SK-N-SH (cell line): Measurements from ENCODE around the gene EFCAB6. TPM values are rescaled to one million over a fixed set of nuclear protein-coding genes. Genes with fewer than 3 reads are reported as not detected.

Experiments
- CTCF ChIA-PET: fragments of 300-600, 350-600 bp; formaldehyde crosslinking; extraction: SDS; loops from one replicate; lab custom pipeline; 2021; lab: Yijun Ruan, JAX
- POLR2A ChIA-PET: fragments of 350-600 bp; sonication (Branson Sonifier 250); formaldehyde crosslinking; extraction: SDS; loops from one replicate; lab custom pipeline; 2020; ENCODE audit warnings: antibody characterized with exemption, inconsistent platforms; lab: Yijun Ruan, JAX
- DNase-seq: peaks from one replicate; pipeline ENCODE4 v3.0.0; 2012
- H2AFZ ChIP-seq: fragments of 200-600 bp; sonication (generic); 2 replicates; pipeline ENCODE4 v1.8.1; 2016; ENCODE audit warnings: antibody characterized with exemption, mild to moderate bottlenecking, low read depth
- H3F3A ChIP-seq: fragments of 200-600 bp; sonication (generic); replicated peaks from 2 replicates; pipeline ENCODE3; 2016; ENCODE audit warnings: antibody characterized with exemption, mild to moderate bottlenecking; ENCODE audit not compliant: insufficient read depth
- H3K27ac ChIP-seq, 2 experiments: fragments of 200-500 bp in 1 of 2; fragments of 200-600 bp in 1 of 2; sonication (Bioruptor generic) in 1 of 2; sonication (generic), shearing (Covaris generic) in 1 of 2; 2 replicates each; pipeline versions ENCODE4 v1.5.1 to v1.6.1; 2014 to 2016; ENCODE audit warnings: low read depth in 2 of 2, inconsistent platforms in 1 of 2, low read length in 1 of 2, mild to moderate bottlenecking in 1 of 2, mixed read lengths in 1 of 2
- H3K27me3 ChIP-seq: fragments of 200-600 bp; sonication (generic), shearing (Covaris generic); 2 replicates; pipeline ENCODE4 v1.6.1; 2016; ENCODE audit warnings: mixed run types; ENCODE audit not compliant: insufficient read depth
- H3K36me3 ChIP-seq, 2 experiments: fragments of 200-500 bp in 1 of 2; fragments of 200-600 bp in 1 of 2; sonication (Bioruptor generic) in 1 of 2; sonication (generic) in 1 of 2; replicated peaks in 1 of 2; 2 replicates each; pipeline versions ENCODE3 to v1.5.1; 2014 to 2016; ENCODE audit warnings: low read length in 1 of 2, mild to moderate bottlenecking in 1 of 2; ENCODE audit not compliant: insufficient read depth in 2 of 2, control insufficient read depth in 1 of 2
- H3K4me1 ChIP-seq, 2 experiments: fragments of 200-500 bp in 1 of 2; fragments of 200-600 bp in 1 of 2; sonication (Bioruptor generic) in 1 of 2; sonication (generic), shearing (Covaris generic) in 1 of 2; 2 replicates each; pipeline versions ENCODE4 v1.5.1 to v1.6.1; 2014 to 2016; ENCODE audit warnings: low read depth in 1 of 2, low read length in 1 of 2, mixed run types in 1 of 2; ENCODE audit not compliant: insufficient read depth in 2 of 2, control insufficient read depth in 1 of 2
- H3K4me2 ChIP-seq: fragments of 200-600 bp; sonication (generic), shearing (Covaris generic); 2 replicates; pipeline ENCODE4 v1.6.1; 2017; ENCODE audit warnings: mixed run types
- H3K4me3 ChIP-seq, 2 experiments: fragments of 200-500 bp in 1 of 2; fragments of 200-600 bp in 1 of 2; sonication (Bioruptor generic) in 1 of 2; sonication (generic), shearing (Covaris generic) in 1 of 2; 2 replicates each; pipeline versions ENCODE4 v1.5.1 to v1.8.1; 2014 to 2016; ENCODE audit warnings: low read depth in 2 of 2, inconsistent platforms in 1 of 2, low read length in 1 of 2, mild to moderate bottlenecking in 1 of 2, mixed read lengths in 1 of 2, moderate library complexity in 1 of 2
- H3K79me2 ChIP-seq: fragments of 200-600 bp; sonication (generic); 2 replicates; pipeline ENCODE4 v1.8.1; 2017; ENCODE audit warnings: mild to moderate bottlenecking; ENCODE audit not compliant: insufficient read depth
- H3K9ac ChIP-seq: fragments of 200-600 bp; sonication (generic); 2 replicates; pipeline ENCODE4 v1.6.1; 2017; ENCODE audit warnings: mixed run types
- H3K9me2 ChIP-seq: fragments of 200-600 bp; sonication (generic); 2 replicates; pipeline ENCODE4 v1.6.1; 2017; ENCODE audit warnings: mixed run types
- H3K9me3 ChIP-seq: fragments of 200-600 bp; sonication (generic); 2 replicates; pipeline ENCODE4 v1.6.1; 2017; ENCODE audit warnings: mixed run types, mild to moderate bottlenecking, moderate library complexity
- H4K20me1 ChIP-seq: fragments of 200-600 bp; sonication (generic); 2 replicates; pipeline ENCODE4 v1.6.1; 2017; ENCODE audit warnings: mild to moderate bottlenecking, mixed run types; ENCODE audit not compliant: insufficient read depth
- CHD2 ChIP-seq: fragments of 150-350 bp; IDR thresholded peaks from 2 replicates; pipeline ENCODE4 v1.6.1; 2018; ENCODE audit warnings: low read length; ENCODE audit not compliant: partially characterized antibody
- CTCF ChIP-seq: fragments of 200-600 bp; sonication (generic); IDR thresholded peaks from 2 replicates; pipeline ENCODE4 v1.6.1; 2017; ENCODE audit warnings: antibody characterized with exemption, mild to moderate bottlenecking, moderate library complexity
- EP300 ChIP-seq, 2 experiments: IDR thresholded peaks; 2 replicates each; pipeline versions ENCODE4 v1.4.0 to v1.6.1; 2012; ENCODE audit warnings: borderline replicate concordance in 1 of 2, low read depth in 1 of 2, low read length in 1 of 2
- GABPA ChIP-seq: IDR thresholded peaks from 2 replicates; pipeline ENCODE4 v1.4.0; 2012; ENCODE audit warnings: low read depth, mild to moderate bottlenecking
- IRF3 ChIP-seq: fragments of 150-350 bp; IDR thresholded peaks from 2 replicates; pipeline ENCODE4 v1.6.1; 2016; ENCODE audit warnings: mild to moderate bottlenecking, low read depth, low read length
- JUND ChIP-seq: IDR thresholded peaks from 2 replicates; pipeline ENCODE4 v1.4.0; 2012
- NFIC ChIP-seq: IDR thresholded peaks from 2 replicates; pipeline ENCODE4 v1.4.0; 2012; ENCODE audit warnings: borderline replicate concordance
- PBX3 ChIP-seq: IDR thresholded peaks from 2 replicates; pipeline ENCODE4; 2012
- POLR2AphosphoS5 ChIP-seq: IDR thresholded peaks from 2 replicates; pipeline ENCODE4 v1.6.1; 2012; ENCODE audit warnings: low read depth, low read length
- REST ChIP-seq: IDR thresholded peaks from 2 replicates; pipeline ENCODE4 v1.6.1; 2012; ENCODE audit warnings: mild to moderate bottlenecking, low read depth, low read length, moderate library complexity
- RFX5 ChIP-seq: IDR thresholded peaks from 2 replicates; pipeline ENCODE4 v1.6.1; 2012; ENCODE audit warnings: mild to moderate bottlenecking, improper control_type of control experiment, low read length
- RXRA ChIP-seq: IDR thresholded peaks from 2 replicates; pipeline ENCODE4 v1.4.0; 2012; ENCODE audit warnings: low read depth, mild to moderate bottlenecking, borderline replicate concordance
- SMC3 ChIP-seq: IDR thresholded peaks from 2 replicates; pipeline ENCODE4 v1.6.1; 2012; ENCODE audit warnings: low read depth, low read length, improper control_type of control experiment
- TCF12 ChIP-seq: IDR thresholded peaks from 2 replicates; pipeline ENCODE4 v1.4.0; 2012
- TEAD4 ChIP-seq: IDR thresholded peaks from 2 replicates; pipeline ENCODE4 v1.4.0; 2012; ENCODE audit warnings: mild to moderate bottlenecking, borderline replicate concordance; ENCODE audit not compliant: insufficient read depth
- USF2 ChIP-seq: fragments of 150-350 bp; IDR thresholded peaks from 2 replicates; pipeline ENCODE4 v1.6.1; 2017; ENCODE audit warnings: antibody characterized with exemption, low read length, low read depth, borderline replicate concordance
- YY1 ChIP-seq: IDR thresholded peaks from 2 replicates; pipeline ENCODE4 v1.4.0; 2012; ENCODE audit warnings: low read depth, mild to moderate bottlenecking
- ZBTB33 ChIP-seq: IDR thresholded peaks from 2 replicates; pipeline ENCODE4 v1.4.0; 2012; ENCODE audit warnings: low read depth, borderline replicate concordance
- WGBS: methylation state at CpG from one replicate; pipeline ENCODE4 v1.1.6; 2017; ENCODE audit warnings: low lambda C conversion rate; 5-methylcytosine and 5-hydroxymethylcytosine counted together
- polyA plus RNA-seq, 3 experiments: library from polyadenylated mRNA; depleted of rRNA; stranded (reverse); fragments of >200 nt; gene quantifications; 2 replicates each; pipeline ENCODE4 v1.2.3, GENCODE V29; 2012

EFCAB6 gene
- polyA plus RNA-seq, 1 of the 3 experiments (the other 2 are of a cell fraction): 0.46 TPM

GRCh38 chr22:43831561-43832392 is 19.7 kb upstream of the EFCAB6 start:
- TF ChIP-seq SMC3 (no peak), RFX5 (no peak), JUND (no peak), ZBTB33 (no peak), IRF3 (no peak), GABPA (no peak), NFIC (no peak), TCF12 (no peak), EP300 (IDR thresholded peaks at IDR 0.05; ENCODE audit: borderline replicate concordance in 1 of 2, low read depth in 1 of 2, low read length in 1 of 2) (no peak), PBX3 (no peak), YY1 (no peak), TEAD4 (no peak), CHD2 (no peak), CTCF (no peak), REST (no peak), POLR2AphosphoS5 (no peak), USF2 (no peak), RXRA (no peak)
- Histone ChIP-seq H3K27me3 (no peaks in the 10 kb centered on the region), H3F3A (no peaks in the 10 kb centered on the region), H3K27ac (no peak overlapping the region), H2AFZ (no peak overlapping the region), H3K9me3 (no peaks in the 10 kb centered on the region), H3K36me3 (no peaks in the 10 kb centered on the region), H3K4me2 (no peak overlapping the region), H3K9me2 (no peaks in the 10 kb centered on the region), H3K4me3 (no peak overlapping the region), H3K4me1 (peaks cover 0 to 29% of the 10 kb centered on the region in 2 experiments; a peak in 2 of 4 replicates), H3K9ac (no peak overlapping the region), H3K79me2 (no peaks in the 10 kb centered on the region), H4K20me1 (no peaks in the 10 kb centered on the region)
- DNase-seq: no peak
- ChIA-PET CTCF (no interaction called here), POLR2A (interaction anchor here (0.8 kb wide), 1 partner anchor 11 kb away, joined by 3 read pairs; no protein-coding TSS in a partner anchor)
- 100% methylated on average over 3 of the region's 33 CpGs for WGBS
